K562 (cell line): ENCODE data around the gene TELO2. TPM values are rescaled to one million over a fixed set of nuclear protein-coding genes. Genes with fewer than 3 reads are reported as not detected.
A peak's percentile ranks its signal among the peaks of the same experiment; 100 is the strongest.

Source experiments
- ATAC-seq: fragments of 200-7000 bp; cut with Tn5 transposase; 3 replicates; pipeline ENCODE4 v1.9.1; 2020; ENCODE audit warnings: moderate library complexity
- BruUV-seq: library from RNA; stranded (reverse); fragments of 400-500 nt; replicated peaks from 2 replicates; lab custom pipeline; 2021; lab: Mats Ljungman, UMichigan
- CTCF ChIA-PET: fragments of 300-600 bp; formaldehyde crosslinking; extraction: SDS; loops from one replicate; lab custom pipeline; 2021; ENCODE audit warnings: low intra/inter-chr PET ratio; lab: Yijun Ruan, JAX
- POLR2A ChIA-PET: fragments of 300-600, 350-650 bp; sonication (Branson Sonifier 250); formaldehyde crosslinking; extraction: SDS; loops from one replicate; lab custom pipeline; 2021; ENCODE audit warnings: antibody characterized with exemption, inconsistent platforms; lab: Yijun Ruan, JAX
- DNase-seq, 4 experiments: peaks; one replicate each; pipeline versions ENCODE4 v3.0.0 to v3.0.0-alpha.2; 2011 to 2018; ENCODE audit warnings: low spot score in 3 of 4, mixed read lengths in 3 of 4; ENCODE audit errors: extremely low read depth in 1 of 4
- FAIRE-seq: peaks from 2 replicates; lab custom pipeline; 2011; peaks lifted over from hg19 to GRCh38; lab: Jason Lieb, UNC
- H2AFZ ChIP-seq: 2 replicates; pipeline ENCODE4 v1.6.0; 2011; ENCODE audit warnings: low read depth, low read length, control low read depth, inconsistent platforms
- H3K27ac ChIP-seq: fragments of 200-600 bp; 3 replicates; pipeline ENCODE4 v1.8.0; 2011; ENCODE audit warnings: low read depth, mild to moderate bottlenecking, control low read depth, inconsistent platforms, low read length, moderate library complexity, mixed read lengths; ENCODE audit errors: extremely low read depth
- H3K27me3 ChIP-seq, 2 experiments: fragments of 300-600 bp in 1 of 2; 2 replicates in 1 of 2; 3 replicates in 1 of 2; pipeline versions ENCODE4 v1.6.0 to v1.8.0; 2011; ENCODE audit warnings: inconsistent platforms in 2 of 2, low read length in 2 of 2, mild to moderate bottlenecking in 1 of 2, mixed read lengths in 1 of 2, moderate library complexity in 1 of 2; ENCODE audit not compliant: control insufficient read depth in 2 of 2, insufficient read depth in 2 of 2
- H3K36me3 ChIP-seq: fragments of 300-600 bp; 3 replicates; pipeline ENCODE4 v1.8.0; 2011; ENCODE audit warnings: mild to moderate bottlenecking, low read length, inconsistent platforms; ENCODE audit not compliant: control insufficient read depth, insufficient read depth
- H3K4me1 ChIP-seq, 2 experiments: fragments of 200-600 bp in 1 of 2; replicated peaks in 1 of 2; 2 replicates in 1 of 2; 3 replicates in 1 of 2; pipeline versions ENCODE4 v1.5.1 to v1.8.0; 2011; ENCODE audit warnings: inconsistent platforms in 2 of 2, low read length in 2 of 2, mild to moderate bottlenecking in 1 of 2, mixed read lengths in 1 of 2, moderate library complexity in 1 of 2; ENCODE audit not compliant: control insufficient read depth in 2 of 2, insufficient read depth in 2 of 2
- H3K4me2 ChIP-seq: 2 replicates; pipeline ENCODE4 v1.6.1; 2011; ENCODE audit warnings: low read length, control low read depth, inconsistent platforms, mixed read lengths; ENCODE audit not compliant: insufficient read depth
- H3K4me3 ChIP-seq: fragments of 200-600 bp; sonication (generic), shearing (Covaris generic); 2 replicates; pipeline ENCODE4 v1.5.1; 2016; ENCODE audit warnings: control low read depth, inconsistent platforms
- H3K79me2 ChIP-seq: fragments of 200-600 bp; 3 replicates; pipeline ENCODE4 v1.8.0; 2011; ENCODE audit warnings: low read length, inconsistent platforms; ENCODE audit not compliant: control insufficient read depth, insufficient read depth
- H3K9ac ChIP-seq, 2 experiments: 2 replicates each; pipeline versions ENCODE4 v1.6.0 to v1.6.1; 2011; ENCODE audit warnings: low read depth in 2 of 2, low read length in 2 of 2, control low read depth in 1 of 2, inconsistent platforms in 1 of 2, mild to moderate bottlenecking in 1 of 2, mixed read lengths in 1 of 2; ENCODE audit not compliant: insufficient read depth in 1 of 2
- H3K9me1 ChIP-seq: one replicate; pipeline ENCODE4 v1.6.0; 2011; ENCODE audit warnings: inconsistent platforms, mild to moderate bottlenecking, low read length, moderate library complexity; ENCODE audit not compliant: control insufficient read depth, insufficient read depth
- H3K9me3 ChIP-seq: replicated peaks from 2 replicates; pipeline ENCODE4 v1.5.1; 2011; ENCODE audit warnings: low read depth, low read length, inconsistent platforms; ENCODE audit not compliant: control insufficient read depth, insufficient read depth
- H4K20me1 ChIP-seq: replicated peaks from 2 replicates; pipeline ENCODE4 v1.6.1; 2011; ENCODE audit warnings: low read length, inconsistent platforms, mixed read lengths; ENCODE audit not compliant: control insufficient read depth, insufficient read depth
- ATF7 ChIP-seq: fragments of 450-650 bp; IDR thresholded peaks from 2 replicates; pipeline ENCODE4 v1.7.1; 2014; ENCODE audit warnings: mild to moderate bottlenecking, moderate library complexity
- BRCA1 ChIP-seq, 2 experiments: fragments of 450-650 bp in 1 of 2; sonication (generic) in 1 of 2; formaldehyde crosslinking in 1 of 2; IDR thresholded peaks; 2 replicates each; pipeline versions ENCODE4 v1.5.0 to v1.6.1; 2017 to 2020; ENCODE audit warnings: mild to moderate bottlenecking in 1 of 2, missing genetic modification reagents in 1 of 2
- MEIS2 ChIP-seq: fragments of 450-650 bp; IDR thresholded peaks from 2 replicates; pipeline ENCODE4 v1.6.1; 2014; ENCODE audit warnings: mild to moderate bottlenecking; ENCODE audit not compliant: partially characterized antibody
- NFRKB ChIP-seq: fragments of 450-650 bp; IDR thresholded peaks from 2 replicates; pipeline ENCODE4 v1.6.1; 2016; ENCODE audit warnings: low read depth
- POLR2AphosphoS2 ChIP-seq: IDR thresholded peaks from 2 replicates; pipeline ENCODE4 v1.6.1; 2012; ENCODE audit warnings: low read length, improper control_type of control experiment
- POLR2G ChIP-seq: fragments of 200-400 bp; formaldehyde crosslinking; IDR thresholded peaks from 2 replicates; pipeline ENCODE4 v1.6.1; 2017; ENCODE audit warnings: low read depth, mild to moderate bottlenecking, antibody characterized with exemption, low read length, moderate library complexity
- POLR3G ChIP-seq: IDR thresholded peaks from 2 replicates; pipeline ENCODE4 v1.6.1; 2011; ENCODE audit not compliant: insufficient read length, insufficient replicate concordance; ENCODE audit errors: extremely low read depth
- SPI1 ChIP-seq: IDR thresholded peaks from 2 replicates; pipeline ENCODE4 v1.6.1; 2011; ENCODE audit warnings: low read depth, low read length, control low read depth, borderline replicate concordance
- SREBF1 ChIP-seq: fragments of 150-350 bp; IDR thresholded peaks from 2 replicates; pipeline ENCODE4 v1.6.1; 2014; ENCODE audit warnings: antibody characterized with exemption, low read depth, low read length, borderline replicate concordance
- ZBTB8A ChIP-seq: fragments of 450-650 bp; IDR thresholded peaks from 2 replicates; pipeline ENCODE4 v1.6.1; 2018; ENCODE audit warnings: mild to moderate bottlenecking, moderate library complexity; ENCODE audit not compliant: partially characterized antibody
- ZFX ChIP-seq: sonication (generic); formaldehyde crosslinking; IDR thresholded peaks from 2 replicates; pipeline ENCODE4 v1.8.0; 2022; ENCODE audit warnings: mild to moderate bottlenecking, missing genetic modification reagents, moderate library complexity
- ZNF174 ChIP-seq: fragments of 250-450 bp; sonication (Bioruptor Pico); IDR thresholded peaks from 2 replicates; pipeline ENCODE4 v1.4.0; 2020; ENCODE audit warnings: mild to moderate bottlenecking
- WGBS: fragments of 100-300 bp; shearing (Covaris generic); methylation state at CpG from one replicate; pipeline ENCODE4 v1.1.6; 2016; ENCODE audit warnings: low coverage, mixed read lengths; ENCODE audit not compliant: insufficient coverage; ENCODE audit errors: missing lambda C conversion rate; 5-methylcytosine and 5-hydroxymethylcytosine counted together
- in situ Hi-C: fragments of 300-500 bp; cut with MboI; formaldehyde crosslinking; loops from 4 replicates; pipeline ENCODE4 v1.15.0; 2018; ENCODE audit warnings: inconsistent platforms, mixed read lengths
- intact Hi-C: fragments of 100-400 bp; cut with micrococcal nuclease; formaldehyde crosslinking; loops from 2 replicates; pipeline ENCODE4 v1.14.2; 2022
- polyA plus RNA-seq, 8 experiments: library from polyadenylated mRNA; depleted of rRNA in 4 of 8; stranded (reverse) in 5 of 8; unstranded in 3 of 8; fragments of >200 nt; fragmentation: Nextera tagmentation in 2 of 8; fragmentation: Illumina TruSeq in 1 of 8; extraction: Ambion mirVana in 2 of 8; extraction: Trizol in 1 of 8; gene quantifications; 2 replicates each; pipeline versions ENCODE4 v1.2.1 to v1.2.3, GENCODE V29; 2011 to 2014; ENCODE audit warnings: inconsistent platforms in 1 of 8, missing spikeins in 1 of 8
- total RNA-seq, 7 experiments: library from RNA; depleted of rRNA in 6 of 7; stranded (reverse); fragments of >200 nt in 6 of 7; fragmentation: Illumina TruSeq in 2 of 7; extraction: Trizol in 2 of 7; gene quantifications; 2 replicates each; pipeline versions ENCODE4 v1.2.1 to v1.2.3, GENCODE V29; 2011 to 2021; ENCODE audit warnings: low replicate concordance in 1 of 7

Gene TELO2
- total and polyA plus RNA-seq, 9 of the 15 experiments (the other 6 are each of a cell fraction or from before 2014, with no cell fraction given) = 0.51 to 91.8 (median 14.5) TPM

GRCh38 chr16:1453316-1453715 lies 39.8 kb upstream of the TELO2 start (continued):
- TF ChIP-seq BRCA1 (IDR thresholded peaks at IDR 0.05) (no peak), BRCA1 (CRISPR knock-in tag; IDR thresholded peaks at IDR 0.05) (no peak), ZNF174 (CRISPR knock-in tag) (no peak), SREBF1 (no peak), ZBTB8A (no peak), ATF7 (no peak), ZFX (CRISPR knock-in tag) (no peak), MEIS2 (no peak), POLR2AphosphoS2 (no peak), POLR3G (no peak)

GRCh38 chr16:1454561-1454960 lies 38.6 kb upstream of the TELO2 start:
- no TSS peak for BruUV-seq
- no peaks in the 10 kb centered on the region for H3K9me3 ChIP-seq
- ATAC-seq = no peak
- POLR2A ChIA-PET = interaction anchor here (0.9 to 1.4 kb wide), 4 partner anchors 8 to 16 kb away, joined by 3 to 4 read pairs (median 3); no protein-coding TSS in a partner anchor
- H3K9me1 ChIP-seq = peaks cover 2% of the 10 kb centered on the region
- no peak overlapping the region for H2AFZ ChIP-seq
- intact Hi-C loops = no loop called here
- CTCF ChIA-PET = interaction anchor here (0.5 kb wide), 1 partner anchor 158 kb away, joined by 4 read pairs; no protein-coding TSS in a partner anchor
- peaks cover 78% of the 10 kb centered on the region; the same call in 2 of the 3 replicates for H3K36me3 ChIP-seq
- DNase-seq = no peak
- no peaks in the 10 kb centered on the region for H3K27me3 ChIP-seq
- no peak overlapping the region for H3K4me3 ChIP-seq
- H3K4me1 ChIP-seq = peaks cover 0 to 27% of the 10 kb centered on the region in 2 experiments; a peak in 2 of 5 replicates
- no peaks in the 10 kb centered on the region for H3K79me2 ChIP-seq
- no peak overlapping the region for H3K27ac ChIP-seq
- no peak overlapping the region for H3K4me2 ChIP-seq
- 0 out of 2 replicates have a peak, but pooled peaks cover 5% of the 10 kb centered on the region for H4K20me1 ChIP-seq
- no peak for FAIRE-seq
- peak; percentile 24; the same call in 1 of the 2 replicates for TF ChIP-seq POLR2G
- TF ChIP-seq NFRKB = no peak
- TF ChIP-seq SPI1 = no peak
- in situ Hi-C loops = no loop called here
- whole genome bisulfite sequencing = 96% methylated on average over 10 of the region's 17 CpGs
- H3K9ac ChIP-seq = no peak overlapping the region; a peak in 1 of 4 replicates
